Measurements from ENCODE around the gene CCDC112. TPM values are rescaled to one million over a fixed set of nuclear protein-coding genes. Genes with fewer than 3 reads are reported as not detected.

The CCDC112 gene
- total and polyA plus RNA-seq, 5 donors from 2014 or later = 0.89 to 2.7 (median 1.8) TPM

DNA sequence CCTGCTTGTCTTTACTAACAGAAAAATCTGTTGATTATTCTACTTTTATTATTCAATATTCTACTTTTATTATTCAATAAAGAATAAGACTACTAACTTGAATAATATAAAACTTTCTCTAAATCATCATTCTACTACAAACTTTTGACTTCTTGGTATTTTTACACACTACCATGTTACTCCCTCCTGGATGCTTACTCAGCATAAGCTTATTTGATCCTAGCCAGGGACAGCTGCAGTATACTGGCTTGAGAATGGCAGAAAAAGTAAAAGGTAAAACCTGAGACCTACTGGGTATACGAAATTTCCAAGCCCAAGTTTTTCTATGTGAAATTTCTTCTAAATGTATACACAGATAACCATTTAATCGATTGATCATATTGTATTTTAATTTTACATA lies 59.9 kb downstream of the CCDC112 start:
- H3K9me3 Mint-ChIP-seq = no peaks in the 10 kb centered on the region
- no peaks in the 10 kb centered on the region for H3K27me3 Mint-ChIP-seq
- no peak overlapping the region for H3K27ac ChIP-seq (ENCODE audit: insufficient read depth, low read length, poor library complexity, severe bottlenecking)
- no peak overlapping the region for H3K27ac Mint-ChIP-seq
- no peaks in the 10 kb centered on the region for H3K4me1 ChIP-seq (ENCODE audit: control insufficient read depth, insufficient read depth, low read length, poor library complexity, severe bottlenecking)
- no peaks in the 10 kb centered on the region for H3K27me3 ChIP-seq (ENCODE audit: control insufficient read depth, insufficient read depth, low read length)
- peaks cover 57% of the 10 kb centered on the region for H3K36me3 Mint-ChIP-seq
- no peak overlapping the region for H3K4me3 ChIP-seq (ENCODE audit: low read depth, low read length)
- H3K36me3 ChIP-seq (ENCODE audit: control insufficient read depth, insufficient read depth, low read length) = peaks cover 66% of the 10 kb centered on the region
- ATAC-seq (ENCODE audit: low read depth in 2 of 2) = no peak
- H3K4me3 Mint-ChIP-seq = no peak overlapping the region
- H3K4me1 Mint-ChIP-seq = peaks cover 0 to 25% (median 10%) of the 10 kb centered on the region in 4 donors
- no peak for DNase-seq
- H3K9me3 ChIP-seq (ENCODE audit: control insufficient read depth in 2 of 2, low read length in 2 of 2) = no peaks in the 10 kb centered on the region

DNA sequence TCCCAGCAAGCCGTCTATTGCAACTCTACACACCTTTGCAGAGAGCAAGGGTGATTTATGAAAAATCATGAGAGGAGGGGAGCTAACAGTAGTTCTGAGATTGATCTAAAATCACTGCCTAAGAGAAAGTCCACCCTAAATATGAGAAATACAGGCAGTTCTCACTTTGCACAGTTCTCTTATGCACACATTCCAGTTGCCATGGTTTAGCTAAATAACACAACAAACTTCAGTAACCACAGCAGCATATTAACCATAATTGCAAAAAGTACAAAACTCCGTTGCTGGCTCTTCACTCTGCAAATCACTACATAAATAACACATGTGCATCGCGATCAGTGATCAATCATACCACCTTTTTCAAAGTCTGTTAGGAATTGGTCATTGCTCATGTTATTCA lies 64.9 kb downstream of the CCDC112 start:
- peaks cover 61% of the 10 kb centered on the region for H3K36me3 ChIP-seq (ENCODE audit: control insufficient read depth, insufficient read depth, low read length)
- Mint-ChIP-seq H3K27me3 (no peaks in the 10 kb centered on the region), H3K4me3 (no peak overlapping the region), H3K36me3 (peaks cover 61% of the 10 kb centered on the region), H3K4me1 (peaks cover 0 to 30% (median 11%) of the 10 kb centered on the region in 4 donors), H3K27ac (no peak overlapping the region), H3K9me3 (no peaks in the 10 kb centered on the region)
- no peaks in the 10 kb centered on the region for H3K9me3 ChIP-seq (ENCODE audit: control insufficient read depth in 2 of 2, low read length in 2 of 2)
- no peaks in the 10 kb centered on the region for H3K27me3 ChIP-seq (ENCODE audit: control insufficient read depth, insufficient read depth, low read length)
- ATAC-seq (ENCODE audit: low read depth in 2 of 2) (no peak), DNase-seq (no peak)
- no peak overlapping the region for H3K27ac ChIP-seq (ENCODE audit: insufficient read depth, low read length, poor library complexity, severe bottlenecking)
- no peak overlapping the region for H3K4me3 ChIP-seq (ENCODE audit: low read depth, low read length)
- H3K4me1 ChIP-seq (ENCODE audit: control insufficient read depth, insufficient read depth, low read length, poor library complexity, severe bottlenecking) = no peaks in the 10 kb centered on the region

DNA sequence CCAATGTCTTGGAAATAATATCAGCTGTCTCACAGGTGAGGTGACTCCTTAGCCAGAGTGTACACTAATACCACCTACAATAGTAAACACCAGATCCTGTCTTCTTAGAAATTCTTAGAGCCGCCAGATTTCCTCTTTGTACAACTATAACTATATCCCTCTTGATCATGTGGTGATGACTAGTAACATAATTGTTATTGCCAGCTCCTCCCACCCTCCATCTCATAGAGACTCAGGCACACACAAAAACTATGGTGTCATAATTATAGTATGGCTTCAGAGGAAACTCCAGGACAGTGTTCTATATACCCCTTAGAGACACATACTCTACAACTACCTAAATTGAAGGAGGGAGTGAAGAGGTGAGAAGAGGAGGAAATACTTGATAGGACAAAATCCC lies 66.8 kb downstream of the CCDC112 start:
- DNase-seq (no peak), ATAC-seq (ENCODE audit: low read depth in 2 of 2) (no peak)
- H3K36me3 Mint-ChIP-seq = peaks cover 51% of the 10 kb centered on the region
- Histone ChIP-seq H3K9me3 (ENCODE audit: control insufficient read depth in 2 of 2, low read length in 2 of 2) (no peaks in the 10 kb centered on the region), H3K36me3 (ENCODE audit: control insufficient read depth, insufficient read depth, low read length) (peaks cover 49% of the 10 kb centered on the region), H3K4me1 (ENCODE audit: control insufficient read depth, insufficient read depth, low read length, poor library complexity, severe bottlenecking) (no peaks in the 10 kb centered on the region), H3K27me3 (ENCODE audit: control insufficient read depth, insufficient read depth, low read length) (no peaks in the 10 kb centered on the region), H3K27ac (ENCODE audit: insufficient read depth, low read length, poor library complexity, severe bottlenecking) (no peak overlapping the region), H3K4me3 (ENCODE audit: low read depth, low read length) (no peak overlapping the region)
- H3K27me3 Mint-ChIP-seq = no peaks in the 10 kb centered on the region
- peaks cover 0 to 27% (median 9%) of the 10 kb centered on the region in 4 donors for H3K4me1 Mint-ChIP-seq
- no peak overlapping the region for H3K4me3 Mint-ChIP-seq
- H3K27ac Mint-ChIP-seq = no peak overlapping the region
- no peaks in the 10 kb centered on the region for H3K9me3 Mint-ChIP-seq

- Mint-ChIP-seq H3K4me1 (peaks cover 0 to 22% (median 6%) of the 10 kb centered on the region in 4 donors), H3K4me3 (no peak overlapping the region), H3K36me3 (peaks cover 43% of the 10 kb centered on the region), H3K27me3 (no peaks in the 10 kb centered on the region), H3K27ac (peak overlapping the region in 1 of 3 donors; percentile 37), H3K9me3 (no peaks in the 10 kb centered on the region)
- ATAC-seq (ENCODE audit: low read depth in 2 of 2) (no peak), DNase-seq (no peak)
- H3K4me3 ChIP-seq (ENCODE audit: low read depth, low read length) = no peak overlapping the region
- no peaks in the 10 kb centered on the region for H3K4me1 ChIP-seq (ENCODE audit: control insufficient read depth, insufficient read depth, low read length, poor library complexity, severe bottlenecking)
- no peaks in the 10 kb centered on the region for H3K27me3 ChIP-seq (ENCODE audit: control insufficient read depth, insufficient read depth, low read length)
- H3K27ac ChIP-seq (ENCODE audit: insufficient read depth, low read length, poor library complexity, severe bottlenecking) = no peak overlapping the region
- H3K36me3 ChIP-seq (ENCODE audit: control insufficient read depth, insufficient read depth, low read length) = peaks cover 46% of the 10 kb centered on the region
- no peaks in the 10 kb centered on the region for H3K9me3 ChIP-seq (ENCODE audit: control insufficient read depth in 2 of 2, low read length in 2 of 2)
Measured at GRCh38 chr5:115227281-115227680, 69.2 kb downstream of the CCDC112 start.

Other genes starting within 250 kb of the CCDC112 start
- not detected for gene TRIM36, start 126.7 kb downstream of the CCDC112 start, total RNA-seq
- not detected for gene TRIM36, start 126.7 kb downstream of the CCDC112 start, polyA plus RNA-seq
- 46.8 TPM for gene PGGT1B, start 33.8 kb downstream of the CCDC112 start, total RNA-seq
- 10 to 100 TPM in 2 of 4 donors, 1 to 10 TPM in 2; 6.9 to 11.6 (median 9.3) TPM for gene PGGT1B, start 33.8 kb downstream of the CCDC112 start, polyA plus RNA-seq
- 40.1 TPM for gene FEM1C, start 248.1 kb upstream of the CCDC112 start, total RNA-seq
- 1 to 10 TPM in 3 of 4 donors, under 1 TPM in 1; 0.65 to 3.8 (median 3.1) TPM for gene FEM1C, start 248.1 kb upstream of the CCDC112 start, polyA plus RNA-seq

Measured in CD4-positive, CD25-positive, alpha-beta regulatory T cell (primary cell).